ENCODE data around the gene ATG9A.

- TF ChIP-seq CTCF (IDR thresholded peaks at IDR 0.05) (no peak), ZFX (IDR thresholded peaks at IDR 0.05; ENCODE audit: borderline replicate concordance) (no peak)
These were observed 9.5 kb downstream of the ATG9A start for GRCh38 chr2:219219784-219220532.

All from 22Rv1 (cell line).